GM23338 (cell line): ENCODE results near the gene SLC25A48. TPM values are rescaled to one million over a fixed set of nuclear protein-coding genes. Genes with fewer than 3 reads are reported as not detected.

ENCODE experiments used
- ATAC-seq: fragments of 200-7000 bp; cut with Tn5 transposase; 3 replicates; pipeline ENCODE4 v1.9.1; 2020
- DNase-seq: peaks from one replicate; pipeline ENCODE4 v3.0.0-alpha.2; 2015; ENCODE audit warnings: low spot score
- H2AFZ ChIP-seq: fragments of 200-600 bp; sonication (generic); 2 replicates; pipeline ENCODE4 v1.8.0; 2016; ENCODE audit warnings: antibody characterized with exemption, mild to moderate bottlenecking, moderate library complexity
- H3F3A ChIP-seq: fragments of 200-600 bp; sonication (generic); replicated peaks from 2 replicates; pipeline ENCODE4 v1.8.0; 2017; ENCODE audit warnings: antibody characterized with exemption, mixed run types, low read depth
- H3K27ac ChIP-seq: fragments of 200-600 bp; sonication (generic); 2 replicates; pipeline ENCODE4 v1.6.1; 2016; ENCODE audit warnings: low read depth
- H3K27me3 ChIP-seq: fragments of 200-600 bp; sonication (generic); 2 replicates; pipeline ENCODE4 v1.8.0; 2016; ENCODE audit warnings: mild to moderate bottlenecking, mixed run types, moderate library complexity; ENCODE audit not compliant: insufficient read depth
- H3K36me3 ChIP-seq: fragments of 200-600 bp; sonication (generic); 2 replicates; pipeline ENCODE4 v1.8.0; 2016; ENCODE audit warnings: mild to moderate bottlenecking; ENCODE audit not compliant: insufficient read depth
- H3K4me1 ChIP-seq: fragments of 200-600 bp; sonication (generic); 2 replicates; pipeline ENCODE4 v1.8.0; 2016; ENCODE audit warnings: mild to moderate bottlenecking, moderate library complexity; ENCODE audit not compliant: insufficient read depth
- H3K4me2 ChIP-seq: fragments of 200-600 bp; sonication (generic); 2 replicates; pipeline ENCODE4 v1.7.1; 2017; ENCODE audit warnings: mixed run types
- H3K4me3 ChIP-seq: fragments of 200-600 bp; sonication (generic); 2 replicates; pipeline ENCODE4 v1.6.1; 2016; ENCODE audit warnings: mixed run types
- H3K79me2 ChIP-seq: fragments of 200-600 bp; sonication (generic); replicated peaks from 2 replicates; pipeline ENCODE4 v1.8.0; 2017; ENCODE audit warnings: mild to moderate bottlenecking; ENCODE audit not compliant: insufficient read depth
- H3K9me2 ChIP-seq: fragments of 200-600 bp; sonication (generic); 2 replicates; pipeline ENCODE4 v1.8.0; 2017; ENCODE audit not compliant: insufficient read depth
- H4K20me1 ChIP-seq: fragments of 200-600 bp; sonication (generic); replicated peaks from 2 replicates; pipeline ENCODE4 v1.8.0; 2017; ENCODE audit warnings: mild to moderate bottlenecking; ENCODE audit not compliant: insufficient read depth
- H3K27ac Mint-ChIP-seq: 2 replicates; pipeline ENCODE4 v1.8.0; 2020; ENCODE audit warnings: inconsistent platforms, mild to moderate bottlenecking, moderate library complexity, mixed read lengths
- H3K27me3 Mint-ChIP-seq: 3 replicates; pipeline ENCODE4 v1.8.0; 2022; ENCODE audit warnings: low read depth, mild to moderate bottlenecking, moderate library complexity, mixed read lengths, inconsistent platforms; ENCODE audit not compliant: insufficient read depth, poor library complexity
- H3K36me3 Mint-ChIP-seq: 3 replicates; pipeline ENCODE4 v1.8.0; 2021; ENCODE audit warnings: low read depth, mild to moderate bottlenecking, inconsistent platforms, moderate library complexity, mixed read lengths
- H3K4me1 Mint-ChIP-seq: 3 replicates; pipeline ENCODE4 v1.8.0; 2020; ENCODE audit warnings: mild to moderate bottlenecking, inconsistent platforms, mixed read lengths
- H3K4me3 Mint-ChIP-seq: 3 replicates; pipeline ENCODE4 v1.8.0; 2021; ENCODE audit warnings: moderate library complexity, mild to moderate bottlenecking, inconsistent platforms, mixed read lengths
- H3K9me3 Mint-ChIP-seq: 3 replicates; pipeline ENCODE4 v1.8.0; 2020; ENCODE audit warnings: moderate library complexity, mild to moderate bottlenecking, inconsistent platforms, mixed read lengths
- CREB1 ChIP-seq: fragments of 250-450 bp; sonication (Bioruptor Pico); IDR thresholded peaks from 2 replicates; pipeline ENCODE4 v1.5.0; 2020; ENCODE audit warnings: low read depth, mild to moderate bottlenecking, moderate library complexity
- CTCF ChIP-seq, 2 experiments: fragments of 200-600 bp in 1 of 2; sonication (generic) in 1 of 2; conservative IDR thresholded peaks; 2 replicates each; pipeline versions ENCODE4 v1.5.1 to v1.6.1; 2016 to 2017; ENCODE audit warnings: antibody characterized with exemption in 2 of 2, low read depth in 2 of 2, mild to moderate bottlenecking in 2 of 2, moderate library complexity in 1 of 2
- ETS1 ChIP-seq: IDR thresholded peaks from 2 replicates; pipeline ENCODE4 v1.6.1; 2016; ENCODE audit warnings: antibody characterized with exemption
- EZH2 ChIP-seq: fragments of 200-600 bp; sonication (generic); IDR thresholded peaks from one replicate; pipeline ENCODE4 v1.8.0; 2017; ENCODE audit warnings: antibody characterized with exemption, mild to moderate bottlenecking, low read depth; ENCODE audit not compliant: unreplicated experiment
- EZH2phosphoT487 ChIP-seq: fragments of 200-600 bp; sonication (generic); IDR thresholded peaks from one replicate; pipeline ENCODE4 v1.8.1; 2018; ENCODE audit warnings: antibody characterized with exemption; ENCODE audit not compliant: unreplicated experiment
- JUNB ChIP-seq: IDR thresholded peaks from one replicate; pipeline ENCODE4 v1.6.1; 2016; ENCODE audit warnings: antibody characterized with exemption; ENCODE audit not compliant: unreplicated experiment
- NANOG ChIP-seq: IDR thresholded peaks from 2 replicates; pipeline ENCODE4 v1.6.1; 2016; ENCODE audit warnings: antibody characterized with exemption, borderline replicate concordance
- POLR2AphosphoS5 ChIP-seq: IDR thresholded peaks from 2 replicates; pipeline ENCODE4 v1.6.1; 2016; ENCODE audit warnings: antibody characterized with exemption, low read depth
- REST ChIP-seq: IDR thresholded peaks from one replicate; pipeline ENCODE4 v1.6.1; 2018; ENCODE audit warnings: antibody characterized with exemption; ENCODE audit not compliant: unreplicated experiment
- STAT1 ChIP-seq: IDR thresholded peaks from one replicate; pipeline ENCODE4 v1.6.1; 2016; ENCODE audit warnings: antibody characterized with exemption; ENCODE audit not compliant: unreplicated experiment
- ZNF114 ChIP-seq: fragments of 250-450 bp; sonication (Bioruptor Pico); IDR thresholded peaks from 2 replicates; pipeline ENCODE4 v1.5.0; 2020; ENCODE audit warnings: mild to moderate bottlenecking, moderate library complexity
- ZNF331 ChIP-seq: fragments of 250-450 bp; sonication (Bioruptor Pico); IDR thresholded peaks from 2 replicates; pipeline ENCODE4 v1.5.0; 2020; ENCODE audit warnings: low read depth, mild to moderate bottlenecking, moderate library complexity
- ZNF462 ChIP-seq: fragments of 250-450 bp; sonication (Bioruptor Pico); IDR thresholded peaks from 2 replicates; pipeline ENCODE4 v1.5.0; 2020; ENCODE audit warnings: mild to moderate bottlenecking, moderate library complexity
- polyA plus RNA-seq: library from polyadenylated mRNA; unstranded; fragments of >200 nt; fragmentation: Nextera tagmentation; extraction: Ambion mirVana; gene quantifications from 2 replicates; pipeline ENCODE4 v1.2.1, GENCODE V29; 2016
- total RNA-seq: library from RNA; depleted of rRNA; stranded (reverse); fragments of >200 nt; shearing (Covaris generic); gene quantifications from 2 replicates; pipeline ENCODE4 v1.2.3, GENCODE V29; 2014

The SLC25A48 gene
- total and polyA plus RNA-seq, 2 experiments from 2014 or later = 1.1 to 1.5 TPM

- Histone ChIP-seq H4K20me1 (no peaks in the 10 kb centered on the region), H3F3A (no peaks in the 10 kb centered on the region), H3K27me3 (peaks cover 11% of the 10 kb centered on the region), H3K4me2 (no peak overlapping the region), H3K27ac (no peak overlapping the region), H3K9me2 (peaks cover 3% of the 10 kb centered on the region; the same call in 1 of the 2 replicates), H3K79me2 (no peaks in the 10 kb centered on the region), H3K4me3 (no peak overlapping the region), H3K36me3 (no peaks in the 10 kb centered on the region), H3K4me1 (no peaks in the 10 kb centered on the region), H2AFZ (no peak overlapping the region)
- Mint-ChIP-seq H3K9me3 (no peaks in the 10 kb centered on the region), H3K27me3 (peaks cover 40% of the 10 kb centered on the region), H3K36me3 (no peaks in the 10 kb centered on the region; the same call in 2 of the 3 replicates), H3K4me1 (no peaks in the 10 kb centered on the region), H3K27ac (no peak overlapping the region), H3K4me3 (no peak overlapping the region)
- ATAC-seq = no peak
- DNase-seq = no peak
- TF ChIP-seq EZH2 = no peak
- no peak for TF ChIP-seq ZNF331 (CRISPR knock-in tag)
- no peak for TF ChIP-seq JUNB
- no peak for TF ChIP-seq ZNF114
- no peak for TF ChIP-seq REST
- TF ChIP-seq ETS1 = no peak
- no peak for TF ChIP-seq POLR2AphosphoS5
- TF ChIP-seq ZNF462 (CRISPR knock-in tag) = no peak
- TF ChIP-seq EZH2phosphoT487 = no peak
- no peak for TF ChIP-seq STAT1
- no peak for TF ChIP-seq NANOG
- no peak for TF ChIP-seq CREB1
- TF ChIP-seq CTCF (conservative IDR thresholded peaks at IDR 0.05; ENCODE audit: low read depth in 2 of 2) = no peak
Observed at GRCh38 chr5:135827965-135828781, 6.3 kb upstream of the SLC25A48 start.
